ENCODE results near the gene CTDSP1. TPM values are rescaled to one million over a fixed set of nuclear protein-coding genes. Genes with fewer than 3 reads are reported as not detected.

CTDSP1 gene
- total RNA-seq, 1 experiment from 2014 or later = 25.4 TPM

DNA sequence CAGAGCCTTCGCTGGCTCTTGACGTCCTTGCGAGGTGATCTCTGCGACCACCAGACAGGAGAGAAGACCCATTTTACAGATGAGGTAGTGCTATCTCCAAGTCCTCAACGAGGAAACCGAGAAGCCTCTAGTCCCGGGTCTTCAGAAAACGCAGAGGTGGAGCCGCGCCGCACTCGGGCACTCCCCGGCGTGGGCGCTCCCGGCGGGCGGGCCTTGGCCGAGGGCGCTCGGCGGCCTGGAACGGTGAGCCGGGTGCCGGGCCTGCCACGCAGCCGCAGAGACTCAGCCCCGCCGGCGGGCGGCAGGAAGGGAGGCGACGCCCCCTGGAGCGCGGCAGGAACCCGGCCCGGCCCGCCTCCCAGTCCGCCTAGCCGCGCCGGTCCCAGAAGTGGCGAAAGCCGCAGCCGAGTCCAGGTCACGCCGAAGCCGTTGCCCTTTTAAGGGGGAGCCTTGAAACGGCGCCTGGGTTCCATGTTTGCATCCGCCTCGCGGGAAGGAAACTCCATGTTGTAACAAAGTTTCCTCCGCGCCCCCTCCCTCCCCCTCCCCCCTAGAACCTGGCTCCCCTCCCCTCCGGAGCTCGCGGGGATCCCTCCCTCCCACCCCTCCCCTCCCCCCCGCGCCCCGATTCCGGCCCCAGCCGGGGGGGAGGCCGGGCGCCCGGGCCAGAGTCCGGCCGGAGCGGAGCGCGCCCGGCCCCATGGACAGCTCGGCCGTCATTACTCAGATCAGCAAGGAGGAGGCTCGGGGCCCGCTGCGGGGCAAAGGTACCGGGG, at the start of gene CTDSP1 (continued):
- TF ChIP-seq ESRRA (CRISPR knock-in tag; IDR thresholded peaks at IDR 0.05; ENCODE audit: borderline replicate concordance) (no peak), NFE2L1 (CRISPR knock-in tag; IDR thresholded peaks at IDR 0.05) (no peak), NR3C1 (CRISPR knock-in tag; conservative IDR thresholded peaks at IDR 0.05; ENCODE audit: low read depth) (no peak), JUN (CRISPR knock-in tag; IDR thresholded peaks at IDR 0.05) (0 out of 2 replicates have a peak, but pooled peaks have one; percentile 39), GRHL2 (CRISPR knock-in tag; IDR thresholded peaks at IDR 0.05; ENCODE audit: insufficient replicate concordance, severe bottlenecking) (no peak), IRF2 (CRISPR knock-in tag; IDR thresholded peaks at IDR 0.05; ENCODE audit: borderline replicate concordance, low read depth) (no peak), ZNF416 (CRISPR knock-in tag; IDR thresholded peaks at IDR 0.05) (0 out of 2 replicates have a peak, but pooled peaks have one; percentile 49), ZNF219 (CRISPR knock-in tag; IDR thresholded peaks at IDR 0.05; ENCODE audit: borderline replicate concordance) (peak; percentile 68; the same call in 1 of the 2 replicates), FOXK1 (CRISPR knock-in tag; IDR thresholded peaks at IDR 0.05) (peak; percentile 81; the same call in 1 of the 2 replicates), ZNF671 (CRISPR knock-in tag; IDR thresholded peaks at IDR 0.05) (no peak), SMAD4 (CRISPR knock-in tag; IDR thresholded peaks at IDR 0.05) (no peak), HMGA2 (CRISPR knock-in tag; IDR thresholded peaks at IDR 0.05) (no peak), SP1 (CRISPR knock-in tag; conservative IDR thresholded peaks at IDR 0.05) (peak; percentile 79), GABPB1 (CRISPR knock-in tag; IDR thresholded peaks at IDR 0.05) (0 out of 2 replicates have a peak, but pooled peaks have one; percentile 53), NFATC4 (CRISPR knock-in tag; IDR thresholded peaks at IDR 0.05) (no peak), ZNF121 (CRISPR knock-in tag; IDR thresholded peaks at IDR 0.05) (no peak)
- TF ChIP-seq, protein P1, sequence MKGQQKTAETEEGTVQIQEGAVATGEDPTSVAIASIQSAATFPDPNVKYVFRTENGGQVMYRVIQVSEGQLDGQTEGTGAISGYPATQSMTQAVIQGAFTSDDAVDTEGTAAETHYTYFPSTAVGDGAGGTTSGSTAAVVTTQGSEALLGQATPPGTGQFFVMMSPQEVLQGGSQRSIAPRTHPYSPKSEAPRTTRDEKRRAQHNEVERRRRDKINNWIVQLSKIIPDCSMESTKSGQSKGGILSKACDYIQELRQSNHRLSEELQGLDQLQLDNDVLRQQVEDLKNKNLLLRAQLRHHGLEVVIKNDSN (CRISPR knock-in tag; IDR thresholded peaks at IDR 0.05) = peak; percentile 22; the same call in 1 of the 2 replicates
- TF ChIP-seq, protein P2, sequence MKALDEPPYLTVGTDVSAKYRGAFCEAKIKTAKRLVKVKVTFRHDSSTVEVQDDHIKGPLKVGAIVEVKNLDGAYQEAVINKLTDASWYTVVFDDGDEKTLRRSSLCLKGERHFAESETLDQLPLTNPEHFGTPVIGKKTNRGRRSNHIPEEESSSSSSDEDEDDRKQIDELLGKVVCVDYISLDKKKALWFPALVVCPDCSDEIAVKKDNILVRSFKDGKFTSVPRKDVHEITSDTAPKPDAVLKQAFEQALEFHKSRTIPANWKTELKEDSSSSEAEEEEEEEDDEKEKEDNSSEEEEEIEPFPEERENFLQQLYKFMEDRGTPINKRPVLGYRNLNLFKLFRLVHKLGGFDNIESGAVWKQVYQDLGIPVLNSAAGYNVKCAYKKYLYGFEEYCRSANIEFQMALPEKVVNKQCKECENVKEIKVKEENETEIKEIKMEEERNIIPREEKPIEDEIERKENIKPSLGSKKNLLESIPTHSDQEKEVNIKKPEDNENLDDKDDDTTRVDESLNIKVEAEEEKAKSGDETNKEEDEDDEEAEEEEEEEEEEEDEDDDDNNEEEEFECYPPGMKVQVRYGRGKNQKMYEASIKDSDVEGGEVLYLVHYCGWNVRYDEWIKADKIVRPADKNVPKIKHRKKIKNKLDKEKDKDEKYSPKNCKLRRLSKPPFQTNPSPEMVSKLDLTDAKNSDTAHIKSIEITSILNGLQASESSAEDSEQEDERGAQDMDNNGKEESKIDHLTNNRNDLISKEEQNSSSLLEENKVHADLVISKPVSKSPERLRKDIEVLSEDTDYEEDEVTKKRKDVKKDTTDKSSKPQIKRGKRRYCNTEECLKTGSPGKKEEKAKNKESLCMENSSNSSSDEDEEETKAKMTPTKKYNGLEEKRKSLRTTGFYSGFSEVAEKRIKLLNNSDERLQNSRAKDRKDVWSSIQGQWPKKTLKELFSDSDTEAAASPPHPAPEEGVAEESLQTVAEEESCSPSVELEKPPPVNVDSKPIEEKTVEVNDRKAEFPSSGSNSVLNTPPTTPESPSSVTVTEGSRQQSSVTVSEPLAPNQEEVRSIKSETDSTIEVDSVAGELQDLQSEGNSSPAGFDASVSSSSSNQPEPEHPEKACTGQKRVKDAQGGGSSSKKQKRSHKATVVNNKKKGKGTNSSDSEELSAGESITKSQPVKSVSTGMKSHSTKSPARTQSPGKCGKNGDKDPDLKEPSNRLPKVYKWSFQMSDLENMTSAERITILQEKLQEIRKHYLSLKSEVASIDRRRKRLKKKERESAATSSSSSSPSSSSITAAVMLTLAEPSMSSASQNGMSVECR (CRISPR knock-in tag; IDR thresholded peaks at IDR 0.05; ENCODE audit: borderline replicate concordance) = peak; percentile 64; the same call in 1 of the 2 replicates
- TF ChIP-seq, protein P3, sequence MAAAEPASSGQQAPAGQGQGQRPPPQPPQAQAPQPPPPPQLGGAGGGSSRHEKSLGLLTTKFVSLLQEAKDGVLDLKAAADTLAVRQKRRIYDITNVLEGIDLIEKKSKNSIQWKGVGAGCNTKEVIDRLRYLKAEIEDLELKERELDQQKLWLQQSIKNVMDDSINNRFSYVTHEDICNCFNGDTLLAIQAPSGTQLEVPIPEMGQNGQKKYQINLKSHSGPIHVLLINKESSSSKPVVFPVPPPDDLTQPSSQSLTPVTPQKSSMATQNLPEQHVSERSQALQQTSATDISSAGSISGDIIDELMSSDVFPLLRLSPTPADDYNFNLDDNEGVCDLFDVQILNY (CRISPR knock-in tag; IDR thresholded peaks at IDR 0.05) = no peak
- TF ChIP-seq, protein P4, sequence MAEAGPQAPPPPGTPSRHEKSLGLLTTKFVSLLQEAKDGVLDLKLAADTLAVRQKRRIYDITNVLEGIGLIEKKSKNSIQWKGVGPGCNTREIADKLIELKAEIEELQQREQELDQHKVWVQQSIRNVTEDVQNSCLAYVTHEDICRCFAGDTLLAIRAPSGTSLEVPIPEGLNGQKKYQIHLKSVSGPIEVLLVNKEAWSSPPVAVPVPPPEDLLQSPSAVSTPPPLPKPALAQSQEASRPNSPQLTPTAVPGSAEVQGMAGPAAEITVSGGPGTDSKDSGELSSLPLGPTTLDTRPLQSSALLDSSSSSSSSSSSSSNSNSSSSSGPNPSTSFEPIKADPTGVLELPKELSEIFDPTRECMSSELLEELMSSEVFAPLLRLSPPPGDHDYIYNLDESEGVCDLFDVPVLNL (CRISPR knock-in tag; IDR thresholded peaks at IDR 0.05; ENCODE audit: borderline replicate concordance, low read depth) = no peak
- TF ChIP-seq, protein P5, sequence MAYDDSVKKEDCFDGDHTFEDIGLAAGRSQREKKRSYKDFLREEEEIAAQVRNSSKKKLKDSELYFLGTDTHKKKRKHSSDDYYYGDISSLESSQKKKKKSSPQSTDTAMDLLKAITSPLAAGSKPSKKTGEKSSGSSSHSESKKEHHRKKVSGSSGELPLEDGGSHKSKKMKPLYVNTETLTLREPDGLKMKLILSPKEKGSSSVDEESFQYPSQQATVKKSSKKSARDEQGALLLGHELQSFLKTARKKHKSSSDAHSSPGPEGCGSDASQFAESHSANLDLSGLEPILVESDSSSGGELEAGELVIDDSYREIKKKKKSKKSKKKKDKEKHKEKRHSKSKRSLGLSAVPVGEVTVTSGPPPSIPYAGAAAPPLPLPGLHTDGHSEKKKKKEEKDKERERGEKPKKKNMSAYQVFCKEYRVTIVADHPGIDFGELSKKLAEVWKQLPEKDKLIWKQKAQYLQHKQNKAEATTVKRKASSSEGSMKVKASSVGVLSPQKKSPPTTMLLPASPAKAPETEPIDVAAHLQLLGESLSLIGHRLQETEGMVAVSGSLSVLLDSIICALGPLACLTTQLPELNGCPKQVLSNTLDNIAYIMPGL (CRISPR knock-in tag; IDR thresholded peaks at IDR 0.05) = peak; percentile 9; the same call in 1 of the 2 replicates
- TF ChIP-seq, protein P6, sequence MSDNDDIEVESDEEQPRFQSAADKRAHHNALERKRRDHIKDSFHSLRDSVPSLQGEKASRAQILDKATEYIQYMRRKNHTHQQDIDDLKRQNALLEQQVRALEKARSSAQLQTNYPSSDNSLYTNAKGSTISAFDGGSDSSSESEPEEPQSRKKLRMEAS (CRISPR knock-in tag; IDR thresholded peaks at IDR 0.05) = peak; percentile 77; the same call in 1 of the 2 replicates
- TF ChIP-seq, protein P7, sequence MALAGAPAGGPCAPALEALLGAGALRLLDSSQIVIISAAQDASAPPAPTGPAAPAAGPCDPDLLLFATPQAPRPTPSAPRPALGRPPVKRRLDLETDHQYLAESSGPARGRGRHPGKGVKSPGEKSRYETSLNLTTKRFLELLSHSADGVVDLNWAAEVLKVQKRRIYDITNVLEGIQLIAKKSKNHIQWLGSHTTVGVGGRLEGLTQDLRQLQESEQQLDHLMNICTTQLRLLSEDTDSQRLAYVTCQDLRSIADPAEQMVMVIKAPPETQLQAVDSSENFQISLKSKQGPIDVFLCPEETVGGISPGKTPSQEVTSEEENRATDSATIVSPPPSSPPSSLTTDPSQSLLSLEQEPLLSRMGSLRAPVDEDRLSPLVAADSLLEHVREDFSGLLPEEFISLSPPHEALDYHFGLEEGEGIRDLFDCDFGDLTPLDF (CRISPR knock-in tag; IDR thresholded peaks at IDR 0.05) = no peak

All from WTC11 (cell line).